ENCODE results near the gene GLI3. TPM values are rescaled to one million over a fixed set of nuclear protein-coding genes. Genes with fewer than 3 reads are reported as not detected.
A peak's percentile ranks its signal among the peaks of the same experiment; 100 is the strongest.

Gene GLI3
- total RNA-seq, 6 experiments from 2014 or later = 0.12 to 0.95 (median 0.21) TPM

DNA sequence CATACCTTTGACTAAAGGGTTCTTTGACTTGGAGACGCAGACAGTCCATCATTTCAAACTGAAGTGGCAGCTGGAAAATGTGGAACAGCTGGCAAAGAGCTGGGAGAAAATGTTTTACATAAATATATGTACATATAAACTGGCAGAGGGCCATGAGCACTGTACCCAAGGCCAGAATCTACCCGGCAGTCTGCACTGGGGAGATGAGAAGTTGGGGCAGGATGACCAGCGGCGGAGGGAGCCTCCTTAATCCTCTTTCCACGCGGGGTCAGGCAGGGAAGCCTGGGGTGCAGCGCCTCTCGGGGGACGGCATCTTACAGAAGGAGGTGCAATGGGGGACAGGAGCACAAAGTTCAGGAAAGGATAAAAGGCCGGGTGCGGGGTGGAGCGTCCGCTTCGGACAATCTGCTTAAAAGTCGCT is 1.3 kb downstream of the GLI3 start:
- WGBS (ENCODE audit: insufficient coverage, low coverage, low lambda C conversion rate, missing lambda C conversion rate) = 5% methylated on average over 15 of the region's 15 CpGs
- no peak for TF ChIP-seq POLR2A (IDR thresholded peaks at IDR 0.05)
- TF ChIP-seq, protein P1, sequence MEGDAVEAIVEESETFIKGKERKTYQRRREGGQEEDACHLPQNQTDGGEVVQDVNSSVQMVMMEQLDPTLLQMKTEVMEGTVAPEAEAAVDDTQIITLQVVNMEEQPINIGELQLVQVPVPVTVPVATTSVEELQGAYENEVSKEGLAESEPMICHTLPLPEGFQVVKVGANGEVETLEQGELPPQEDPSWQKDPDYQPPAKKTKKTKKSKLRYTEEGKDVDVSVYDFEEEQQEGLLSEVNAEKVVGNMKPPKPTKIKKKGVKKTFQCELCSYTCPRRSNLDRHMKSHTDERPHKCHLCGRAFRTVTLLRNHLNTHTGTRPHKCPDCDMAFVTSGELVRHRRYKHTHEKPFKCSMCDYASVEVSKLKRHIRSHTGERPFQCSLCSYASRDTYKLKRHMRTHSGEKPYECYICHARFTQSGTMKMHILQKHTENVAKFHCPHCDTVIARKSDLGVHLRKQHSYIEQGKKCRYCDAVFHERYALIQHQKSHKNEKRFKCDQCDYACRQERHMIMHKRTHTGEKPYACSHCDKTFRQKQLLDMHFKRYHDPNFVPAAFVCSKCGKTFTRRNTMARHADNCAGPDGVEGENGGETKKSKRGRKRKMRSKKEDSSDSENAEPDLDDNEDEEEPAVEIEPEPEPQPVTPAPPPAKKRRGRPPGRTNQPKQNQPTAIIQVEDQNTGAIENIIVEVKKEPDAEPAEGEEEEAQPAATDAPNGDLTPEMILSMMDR (IDR thresholded peaks at IDR 0.05) = no peak
- H3K36me3 ChIP-seq = no peaks in the 10 kb centered on the region
- no peak for ATAC-seq
- H3K4me3 ChIP-seq = peak overlapping the region; percentile 47 to 61 (median 51)
- intact Hi-C loops (cut with DNase I) = no loop called here
- no peak overlapping the region for H3K27ac ChIP-seq
- no peak for DNase-seq
- no peaks in the 10 kb centered on the region for H3K4me1 ChIP-seq
- no peaks in the 10 kb centered on the region for H3K27me3 ChIP-seq
- no peaks in the 10 kb centered on the region for H3K9me3 ChIP-seq

- no peak for ATAC-seq
- Histone ChIP-seq H3K4me1 (no peaks in the 10 kb centered on the region), H3K9me3 (no peaks in the 10 kb centered on the region), H3K36me3 (no peaks in the 10 kb centered on the region), H3K4me3 (no peak overlapping the region), H3K27ac (no peak overlapping the region), H3K27me3 (no peaks in the 10 kb centered on the region)
- no peak for TF ChIP-seq POLR2A (IDR thresholded peaks at IDR 0.05)
- TF ChIP-seq, protein P1 (IDR thresholded peaks at IDR 0.05) = no peak
- WGBS (ENCODE audit: insufficient coverage, low coverage, low lambda C conversion rate, missing lambda C conversion rate) = 31% methylated on average over 3 of the region's 3 CpGs
- intact Hi-C loops (cut with DNase I) = no loop called here
- no peak for DNase-seq
These were observed 2.3 kb downstream of the GLI3 start for GRCh38 chr7:42234736-42235135.

DNA sequence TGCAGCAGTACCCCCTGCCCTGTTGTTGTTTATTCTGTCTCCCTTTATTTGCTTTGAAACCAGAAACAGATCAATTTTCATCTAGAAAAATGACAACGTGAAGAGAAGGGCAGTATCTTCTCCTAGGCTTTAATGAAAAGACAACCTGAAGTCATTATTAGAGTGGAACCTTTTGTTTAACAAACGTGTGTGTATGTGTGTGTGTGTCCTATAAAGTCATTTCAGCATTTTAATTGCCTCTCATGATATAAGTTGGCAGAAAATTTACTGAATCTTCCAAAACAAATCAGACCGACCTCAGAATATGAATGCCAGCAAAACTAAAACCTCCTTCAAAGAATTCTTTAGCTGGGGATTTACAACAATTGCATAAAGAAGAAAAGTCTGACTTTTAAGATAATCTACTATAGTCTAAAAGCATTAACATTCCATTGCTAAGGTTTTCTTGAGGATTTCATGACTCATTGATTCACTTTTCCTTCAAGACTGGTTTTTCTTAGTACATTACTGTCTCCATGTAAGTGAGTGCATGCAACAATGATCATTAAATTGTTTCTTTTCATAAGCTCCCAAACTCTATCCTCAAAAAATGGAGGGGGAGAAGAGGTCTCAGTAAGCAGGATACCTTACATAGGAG is 3.2 kb downstream of the GLI3 start:
- Histone ChIP-seq H3K4me3 (no peak overlapping the region), H3K27ac (no peak overlapping the region), H3K9me3 (no peaks in the 10 kb centered on the region), H3K4me1 (no peaks in the 10 kb centered on the region), H3K27me3 (no peaks in the 10 kb centered on the region), H3K36me3 (no peaks in the 10 kb centered on the region)
- ATAC-seq (no peak), DNase-seq (no peak)
- TF ChIP-seq, protein P1 (IDR thresholded peaks at IDR 0.05) = no peak
- no peak for TF ChIP-seq POLR2A (IDR thresholded peaks at IDR 0.05)
- 29% methylated on average over 3 of the region's 3 CpGs for WGBS (ENCODE audit: insufficient coverage, low coverage, low lambda C conversion rate, missing lambda C conversion rate)
- intact Hi-C loops (cut with DNase I) = no loop called here

- H3K4me3 ChIP-seq = no peak overlapping the region
- peaks cover 0 to 1% (median 0%) of the 10 kb centered on the region in 4 donors for H3K4me1 ChIP-seq
- H3K27ac ChIP-seq = no peak overlapping the region
- intact Hi-C loops (cut with DNase I) = no loop called here
- 17% methylated on average over 2 of the region's 2 CpGs for WGBS (ENCODE audit: insufficient coverage, low coverage, low lambda C conversion rate, missing lambda C conversion rate)
- ATAC-seq (no peak), DNase-seq (no peak)
- TF ChIP-seq, protein P1 (IDR thresholded peaks at IDR 0.05) = no peak
- no peak for TF ChIP-seq POLR2A (IDR thresholded peaks at IDR 0.05)
- H3K36me3 ChIP-seq = no peaks in the 10 kb centered on the region
- H3K27me3 ChIP-seq = peaks cover 0 to 5% of the 10 kb centered on the region in 2 donors
- H3K9me3 ChIP-seq = no peaks in the 10 kb centered on the region
These were observed 3.8 kb downstream of the GLI3 start for GRCh38 chr7:42233171-42233570.
